Bronchial epithelial cell (primary cell): Measurements from ENCODE around the gene ZSWIM8. TPM values are rescaled to one million over a fixed set of nuclear protein-coding genes. Genes with fewer than 3 reads are reported as not detected.

Experiments used
- DNase-seq: peaks from one replicate; pipeline ENCODE4 v3.0.0-alpha.2; 2010; ENCODE audit warnings: low read depth
- FAIRE-seq: peaks from 2 replicates; lab custom pipeline; 2011; peaks lifted over from hg19 to GRCh38; lab: Jason Lieb, UNC
- H3K27me3 ChIP-seq: 2 replicates; pipeline ENCODE4 v1.5.1; 2011; ENCODE audit warnings: low read length; ENCODE audit not compliant: control insufficient read depth, insufficient read depth
- H3K36me3 ChIP-seq: 2 replicates; pipeline ENCODE4 v1.5.1; 2011; ENCODE audit warnings: low read length; ENCODE audit not compliant: control insufficient read depth, insufficient read depth
- H3K4me3 ChIP-seq: 2 replicates; pipeline ENCODE4 v1.5.1; 2011; ENCODE audit warnings: mild to moderate bottlenecking, low read depth, low read length, control low read depth
- total RNA-seq: library from RNA; depleted of rRNA; stranded (reverse); fragments of >200 nt; gene quantifications from 2 replicates; pipeline ENCODE4 v1.2.1, GENCODE V29; 2014
- TF ChIP-seq, protein P1 (sequence below): IDR thresholded peaks from 2 replicates; pipeline ENCODE4 v1.5.1; 2011; ENCODE audit warnings: mild to moderate bottlenecking, moderate library complexity, low read length, control low read depth, inconsistent platforms; ENCODE audit not compliant: insufficient read depth, severe bottlenecking

Gene ZSWIM8
- total RNA-seq, 1 donor from 2014 or later, result 27.1 TPM

DNA sequence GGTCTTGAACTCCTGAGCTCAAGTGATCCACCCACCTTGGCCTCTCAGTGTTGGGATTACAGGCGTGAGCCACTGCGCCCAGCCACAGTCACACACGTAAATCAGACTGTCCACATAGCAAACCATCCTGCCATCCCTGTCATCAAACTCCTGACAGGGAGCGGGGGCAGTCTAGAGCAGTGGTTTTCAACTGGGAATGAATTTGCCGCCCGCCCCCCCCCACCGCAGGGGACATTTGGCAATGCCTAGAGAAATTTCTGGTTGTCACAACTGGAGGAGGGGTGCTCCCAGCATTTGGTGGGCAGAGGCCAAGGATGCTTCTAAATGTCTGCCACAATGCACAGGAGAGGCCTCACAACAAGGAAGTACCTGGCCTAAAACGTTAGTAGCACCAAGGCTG is 64.8 kb downstream of the ZSWIM8 start:
- no peak for FAIRE-seq
- Histone ChIP-seq H3K36me3 (peaks cover 19% of the 10 kb centered on the region), H3K4me3 (no peak overlapping the region), H3K27me3 (no peaks in the 10 kb centered on the region)
- DNase-seq, result no peak
- TF ChIP-seq, protein P1, sequence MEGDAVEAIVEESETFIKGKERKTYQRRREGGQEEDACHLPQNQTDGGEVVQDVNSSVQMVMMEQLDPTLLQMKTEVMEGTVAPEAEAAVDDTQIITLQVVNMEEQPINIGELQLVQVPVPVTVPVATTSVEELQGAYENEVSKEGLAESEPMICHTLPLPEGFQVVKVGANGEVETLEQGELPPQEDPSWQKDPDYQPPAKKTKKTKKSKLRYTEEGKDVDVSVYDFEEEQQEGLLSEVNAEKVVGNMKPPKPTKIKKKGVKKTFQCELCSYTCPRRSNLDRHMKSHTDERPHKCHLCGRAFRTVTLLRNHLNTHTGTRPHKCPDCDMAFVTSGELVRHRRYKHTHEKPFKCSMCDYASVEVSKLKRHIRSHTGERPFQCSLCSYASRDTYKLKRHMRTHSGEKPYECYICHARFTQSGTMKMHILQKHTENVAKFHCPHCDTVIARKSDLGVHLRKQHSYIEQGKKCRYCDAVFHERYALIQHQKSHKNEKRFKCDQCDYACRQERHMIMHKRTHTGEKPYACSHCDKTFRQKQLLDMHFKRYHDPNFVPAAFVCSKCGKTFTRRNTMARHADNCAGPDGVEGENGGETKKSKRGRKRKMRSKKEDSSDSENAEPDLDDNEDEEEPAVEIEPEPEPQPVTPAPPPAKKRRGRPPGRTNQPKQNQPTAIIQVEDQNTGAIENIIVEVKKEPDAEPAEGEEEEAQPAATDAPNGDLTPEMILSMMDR, result no peak

DNA sequence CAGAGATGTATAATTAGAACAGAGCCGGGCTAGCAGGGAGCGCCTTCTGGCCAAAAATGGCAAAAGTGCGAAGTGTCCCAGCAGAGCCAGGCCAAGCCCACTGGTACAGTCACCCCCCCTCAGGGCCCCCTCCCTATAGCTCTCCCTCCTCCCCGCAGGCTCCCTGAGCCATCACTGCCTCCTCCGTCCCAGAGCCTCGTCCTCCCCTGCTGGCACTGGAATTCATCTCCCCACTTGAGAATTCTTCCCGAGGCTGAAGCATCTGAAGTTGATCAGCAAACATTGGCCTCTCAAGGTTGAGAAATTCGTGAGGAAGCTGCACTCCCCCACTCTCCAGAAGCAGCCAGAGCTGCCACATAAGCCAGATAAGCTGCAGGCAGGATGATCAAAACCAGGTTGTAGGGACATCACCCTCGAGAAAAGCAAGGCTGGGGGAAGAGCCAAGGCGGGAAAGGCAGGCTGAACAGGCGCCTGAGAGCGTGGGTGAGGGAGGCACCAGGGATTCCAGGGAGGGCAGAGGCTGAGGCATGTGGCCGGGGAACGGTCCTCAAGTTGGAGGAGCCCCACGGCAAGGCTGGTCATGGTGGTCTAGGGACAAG is 65.6 kb downstream of the ZSWIM8 start:
- FAIRE-seq (no peak), DNase-seq (no peak)
- Histone ChIP-seq H3K36me3 (peaks cover 19% of the 10 kb centered on the region), H3K27me3 (no peaks in the 10 kb centered on the region), H3K4me3 (no peak overlapping the region)
- TF ChIP-seq, protein P1, result no peak

Other genes with a start within 250 kb of the ZSWIM8 start
- 5.8 and 24.5 TPM in 2 replicates for gene USP54, start 194.3 kb upstream of the ZSWIM8 start, total RNA-seq
- gene MYOZ1, start 144.1 kb upstream of the ZSWIM8 start, total RNA-seq, result not detected in 2 replicates
- under 0.01 TPM in 1 of 2 replicates, not detected in the other for gene SYNPO2L, start 129.6 kb upstream of the ZSWIM8 start, total RNA-seq
- 3.7 and 4.0 TPM in 2 replicates for gene AGAP5, start 87.5 kb upstream of the ZSWIM8 start, total RNA-seq
- 55.0 and 92.4 TPM in 2 replicates for gene SEC24C, start 41.2 kb upstream of the ZSWIM8 start, total RNA-seq
- gene CHCHD1, start 3.6 kb upstream of the ZSWIM8 start, total RNA-seq, result 13.2 and 25.1 TPM in 2 replicates
- gene NDST2, start 26.0 kb downstream of the ZSWIM8 start, total RNA-seq, result 5.3 and 10.2 TPM in 2 replicates
- 13.4 and 16.5 TPM in 2 replicates for gene CAMK2G, start 88.9 kb downstream of the ZSWIM8 start, total RNA-seq
- 26.3 and 30.0 TPM in 2 replicates for gene PLAU, start 125.5 kb downstream of the ZSWIM8 start, total RNA-seq
- 40.8 and 52.6 TPM in 2 replicates for gene VCL, start 212.5 kb downstream of the ZSWIM8 start, total RNA-seq